HEK293 (cell line): ENCODE measurements around the gene LRRC51.

ENCODE experiments used
- GFI1B ChIP-seq: fragments of 450-650 bp; formaldehyde crosslinking; IDR thresholded peaks from 2 replicates; pipeline ENCODE4 v1.5.1; 2016; ENCODE audit warnings: missing biosample characterization, missing genetic modification characterization
- MYNN ChIP-seq: fragments of 450-650 bp; formaldehyde crosslinking; IDR thresholded peaks from 2 replicates; pipeline ENCODE4 v1.5.1; 2016; ENCODE audit warnings: missing biosample characterization, missing genetic modification characterization, borderline replicate concordance
- OVOL3 ChIP-seq: fragments of 450-650 bp; formaldehyde crosslinking; IDR thresholded peaks from 2 replicates; pipeline ENCODE4 v1.5.1; 2016; ENCODE audit warnings: missing biosample characterization, missing genetic modification characterization
- REPIN1 ChIP-seq: fragments of 450-650 bp; formaldehyde crosslinking; IDR thresholded peaks from 2 replicates; pipeline ENCODE4 v1.5.1; 2017; ENCODE audit warnings: missing biosample characterization, missing genetic modification characterization, low read depth
- SP3 ChIP-seq: fragments of 450-650 bp; formaldehyde crosslinking; IDR thresholded peaks from 2 replicates; pipeline ENCODE4 v1.5.1; 2016; ENCODE audit warnings: missing biosample characterization, missing genetic modification characterization
- ZBTB20 ChIP-seq: fragments of 450-650 bp; formaldehyde crosslinking; IDR thresholded peaks from 2 replicates; pipeline ENCODE4 v1.5.1; 2016; ENCODE audit warnings: missing biosample characterization, missing genetic modification characterization
- ZBTB8A ChIP-seq: fragments of 450-650 bp; formaldehyde crosslinking; IDR thresholded peaks from 2 replicates; pipeline ENCODE4 v1.5.1; 2016; ENCODE audit warnings: missing biosample characterization, missing genetic modification characterization
- ZFP3 ChIP-seq: fragments of 450-650 bp; formaldehyde crosslinking; IDR thresholded peaks from 2 replicates; pipeline ENCODE4 v1.5.1; 2016; ENCODE audit warnings: low read depth, missing biosample characterization, missing genetic modification characterization
- ZFP41 ChIP-seq: fragments of 450-650 bp; formaldehyde crosslinking; IDR thresholded peaks from 2 replicates; pipeline ENCODE4 v1.5.1; 2016; ENCODE audit warnings: missing biosample characterization, missing genetic modification characterization, borderline replicate concordance
- ZNF138 ChIP-seq: fragments of 450-650 bp; formaldehyde crosslinking; IDR thresholded peaks from 2 replicates; pipeline ENCODE4 v1.5.1; 2016; ENCODE audit warnings: missing biosample characterization, missing genetic modification characterization, borderline replicate concordance
- ZNF16 ChIP-seq: fragments of 450-650 bp; formaldehyde crosslinking; IDR thresholded peaks from 2 replicates; pipeline ENCODE4 v1.5.1; 2016; ENCODE audit warnings: low read depth, missing biosample characterization, missing genetic modification characterization
- ZNF223 ChIP-seq: fragments of 450-650 bp; formaldehyde crosslinking; IDR thresholded peaks from 2 replicates; pipeline ENCODE4 v1.5.1; 2016; ENCODE audit warnings: missing biosample characterization, missing genetic modification characterization
- ZNF292 ChIP-seq: fragments of 450-650 bp; formaldehyde crosslinking; IDR thresholded peaks from 2 replicates; pipeline ENCODE4 v1.5.1; 2016; ENCODE audit warnings: low read depth, missing biosample characterization, missing genetic modification characterization, borderline replicate concordance
- ZNF404 ChIP-seq: fragments of 450-650 bp; formaldehyde crosslinking; IDR thresholded peaks from 2 replicates; pipeline ENCODE4 v1.5.1; 2017; ENCODE audit warnings: missing biosample characterization, missing genetic modification characterization
- ZNF423 ChIP-seq: fragments of 450-650 bp; formaldehyde crosslinking; IDR thresholded peaks from 2 replicates; pipeline ENCODE4 v1.5.1; 2016; ENCODE audit warnings: missing biosample characterization, missing genetic modification characterization
- ZNF510 ChIP-seq: fragments of 450-650 bp; formaldehyde crosslinking; IDR thresholded peaks from 2 replicates; pipeline ENCODE4 v1.5.1; 2018; ENCODE audit warnings: mild to moderate bottlenecking, missing genetic modification characterization, missing biosample characterization; ENCODE audit not compliant: insufficient replicate concordance
- ZNF530 ChIP-seq: fragments of 450-650 bp; formaldehyde crosslinking; IDR thresholded peaks from 2 replicates; pipeline ENCODE4 v1.5.1; 2016; ENCODE audit warnings: low read depth, missing biosample characterization, missing genetic modification characterization
- ZNF549 ChIP-seq: fragments of 450-650 bp; IDR thresholded peaks from 2 replicates; pipeline ENCODE4 v1.5.1; 2018; ENCODE audit warnings: missing biosample characterization, missing genetic modification characterization, mild to moderate bottlenecking, inconsistent platforms, moderate library complexity
- ZNF555 ChIP-seq: fragments of 450-650 bp; formaldehyde crosslinking; conservative IDR thresholded peaks from 2 replicates; pipeline ENCODE4 v1.5.1; 2017; ENCODE audit warnings: missing biosample characterization, mild to moderate bottlenecking, missing genetic modification characterization, inconsistent platforms
- ZNF558 ChIP-seq: fragments of 450-650 bp; formaldehyde crosslinking; IDR thresholded peaks from 2 replicates; pipeline ENCODE4 v1.5.1; 2016; ENCODE audit warnings: missing biosample characterization, missing genetic modification characterization
- ZNF629 ChIP-seq: fragments of 450-650 bp; formaldehyde crosslinking; IDR thresholded peaks from 2 replicates; pipeline ENCODE4 v1.5.1; 2017; ENCODE audit warnings: missing biosample characterization, missing genetic modification characterization
- ZNF768 ChIP-seq: fragments of 450-650 bp; formaldehyde crosslinking; IDR thresholded peaks from 2 replicates; pipeline ENCODE4 v1.5.1; 2018; ENCODE audit warnings: missing biosample characterization, mild to moderate bottlenecking, missing genetic modification characterization
- ZSCAN23 ChIP-seq: fragments of 450-650 bp; formaldehyde crosslinking; IDR thresholded peaks from 2 replicates; pipeline ENCODE4 v1.5.1; 2016; ENCODE audit warnings: missing biosample characterization, missing genetic modification characterization
- TF ChIP-seq, protein P1 (sequence below): fragments of 450-650 bp; formaldehyde crosslinking; IDR thresholded peaks from 2 replicates; pipeline ENCODE4 v1.5.1; 2016; ENCODE audit warnings: missing biosample characterization, missing genetic modification characterization, borderline replicate concordance
- TF ChIP-seq, protein P2 (sequence below): fragments of 450-650 bp; formaldehyde crosslinking; IDR thresholded peaks from 2 replicates; pipeline ENCODE4 v1.5.1; 2016; ENCODE audit warnings: missing biosample characterization, missing genetic modification characterization
- TF ChIP-seq, protein P3 (sequence below): fragments of 450-650 bp; formaldehyde crosslinking; IDR thresholded peaks from 2 replicates; pipeline ENCODE4 v1.5.1; 2016; ENCODE audit warnings: missing biosample characterization, missing genetic modification characterization, low read depth
- TF ChIP-seq, protein P4 (sequence below): fragments of 450-650 bp; formaldehyde crosslinking; IDR thresholded peaks from 2 replicates; pipeline ENCODE4 v1.5.1; 2016; ENCODE audit warnings: missing biosample characterization, missing genetic modification characterization
- TF ChIP-seq, protein P5 (sequence below): fragments of 450-650 bp; formaldehyde crosslinking; IDR thresholded peaks from 2 replicates; pipeline ENCODE4 v1.5.1; 2017; ENCODE audit warnings: missing biosample characterization, missing genetic modification characterization

Gene LRRC51

DNA sequence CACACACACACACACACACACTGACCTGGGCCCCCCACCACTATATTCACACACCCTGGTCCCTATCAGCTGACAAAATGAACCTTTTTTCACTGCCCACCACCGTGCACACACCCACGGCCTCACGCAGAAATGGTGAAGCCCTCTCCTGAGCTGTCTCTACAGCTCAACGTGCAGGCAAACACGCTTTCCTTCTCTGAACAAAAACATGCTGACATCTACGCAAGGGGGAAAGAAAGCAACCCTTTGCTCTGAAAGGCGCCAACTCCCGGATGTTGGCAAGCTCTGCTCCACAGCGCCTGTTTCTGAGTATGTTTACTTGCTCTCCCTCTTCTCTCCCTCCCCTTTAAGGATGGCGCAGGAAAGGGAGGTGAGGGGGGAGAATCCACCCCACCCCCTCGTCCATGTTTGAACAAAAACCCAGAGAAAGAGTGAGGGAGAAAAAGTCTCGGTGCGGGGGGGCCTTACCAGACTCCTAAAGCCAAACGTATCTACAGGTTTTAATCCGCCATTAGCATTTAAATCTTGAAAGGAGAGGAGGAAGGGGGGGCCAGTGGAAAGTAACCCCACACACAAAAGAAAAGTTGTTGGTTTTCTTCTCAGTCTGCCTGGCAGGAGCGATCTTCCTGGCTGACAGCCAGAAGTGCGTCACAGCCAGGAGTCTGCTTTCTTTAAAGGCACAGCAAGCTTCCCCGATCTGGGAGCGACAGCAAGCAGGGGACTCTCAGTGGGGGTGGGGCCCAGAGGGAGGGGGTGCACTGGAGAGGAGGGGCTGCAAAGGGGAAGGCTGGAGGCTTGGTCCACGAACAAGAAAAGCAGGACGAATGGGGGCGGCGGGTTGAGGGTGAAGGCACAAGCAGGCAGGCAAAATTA lies 39.9 kb upstream of the LRRC51 start (continued):
- TF ChIP-seq, protein P1, sequence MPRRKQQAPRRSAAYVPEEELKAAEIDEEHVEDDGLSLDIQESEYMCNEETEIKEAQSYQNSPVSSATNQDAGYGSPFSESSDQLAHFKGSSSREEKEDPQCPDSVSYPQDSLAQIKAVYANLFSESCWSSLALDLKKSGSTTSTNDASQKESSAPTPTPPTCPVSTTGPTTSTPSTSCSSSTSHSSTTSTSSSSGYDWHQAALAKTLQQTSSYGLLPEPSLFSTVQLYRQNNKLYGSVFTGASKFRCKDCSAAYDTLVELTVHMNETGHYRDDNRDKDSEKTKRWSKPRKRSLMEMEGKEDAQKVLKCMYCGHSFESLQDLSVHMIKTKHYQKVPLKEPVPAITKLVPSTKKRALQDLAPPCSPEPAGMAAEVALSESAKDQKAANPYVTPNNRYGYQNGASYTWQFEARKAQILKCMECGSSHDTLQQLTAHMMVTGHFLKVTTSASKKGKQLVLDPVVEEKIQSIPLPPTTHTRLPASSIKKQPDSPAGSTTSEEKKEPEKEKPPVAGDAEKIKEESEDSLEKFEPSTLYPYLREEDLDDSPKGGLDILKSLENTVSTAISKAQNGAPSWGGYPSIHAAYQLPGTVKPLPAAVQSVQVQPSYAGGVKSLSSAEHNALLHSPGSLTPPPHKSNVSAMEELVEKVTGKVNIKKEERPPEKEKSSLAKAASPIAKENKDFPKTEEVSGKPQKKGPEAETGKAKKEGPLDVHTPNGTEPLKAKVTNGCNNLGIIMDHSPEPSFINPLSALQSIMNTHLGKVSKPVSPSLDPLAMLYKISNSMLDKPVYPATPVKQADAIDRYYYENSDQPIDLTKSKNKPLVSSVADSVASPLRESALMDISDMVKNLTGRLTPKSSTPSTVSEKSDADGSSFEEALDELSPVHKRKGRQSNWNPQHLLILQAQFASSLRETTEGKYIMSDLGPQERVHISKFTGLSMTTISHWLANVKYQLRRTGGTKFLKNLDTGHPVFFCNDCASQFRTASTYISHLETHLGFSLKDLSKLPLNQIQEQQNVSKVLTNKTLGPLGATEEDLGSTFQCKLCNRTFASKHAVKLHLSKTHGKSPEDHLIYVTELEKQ (tag by site-specific recombination), result 0 out of 2 replicates have a peak, but pooled peaks have one; percentile 9
- TF ChIP-seq ZNF530 (tag by site-specific recombination) (no peak), ZNF549 (tag by site-specific recombination) (no peak), ZNF768 (tag by site-specific recombination) (no peak), OVOL3 (tag by site-specific recombination) (no peak), GFI1B (no peak), REPIN1 (tag by site-specific recombination) (no peak), ZFP3 (no peak), ZNF16 (tag by site-specific recombination) (no peak), ZFP41 (no peak), ZNF404 (no peak), ZBTB8A (tag by site-specific recombination) (0 out of 2 replicates have a peak, but pooled peaks have one; percentile 28), SP3 (tag by site-specific recombination) (0 out of 2 replicates have a peak, but pooled peaks have one; percentile 10), ZNF138 (tag by site-specific recombination) (no peak), ZNF558 (tag by site-specific recombination) (no peak), ZBTB20 (tag by site-specific recombination) (no peak), ZNF555 (no peak), ZNF292 (no peak), ZNF510 (tag by site-specific recombination) (no peak), ZNF223 (tag by site-specific recombination) (peak; percentile 87), ZSCAN23 (tag by site-specific recombination) (no peak), MYNN (no peak), ZNF629 (peak; percentile 43; the same call in 1 of the 2 replicates), ZNF423 (tag by site-specific recombination) (no peak)
- TF ChIP-seq, protein P2, sequence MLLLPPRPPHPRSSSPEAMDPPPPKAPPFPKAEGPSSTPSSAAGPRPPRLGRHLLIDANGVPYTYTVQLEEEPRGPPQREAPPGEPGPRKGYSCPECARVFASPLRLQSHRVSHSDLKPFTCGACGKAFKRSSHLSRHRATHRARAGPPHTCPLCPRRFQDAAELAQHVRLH (tag by site-specific recombination), result no peak
- TF ChIP-seq, protein P3, sequence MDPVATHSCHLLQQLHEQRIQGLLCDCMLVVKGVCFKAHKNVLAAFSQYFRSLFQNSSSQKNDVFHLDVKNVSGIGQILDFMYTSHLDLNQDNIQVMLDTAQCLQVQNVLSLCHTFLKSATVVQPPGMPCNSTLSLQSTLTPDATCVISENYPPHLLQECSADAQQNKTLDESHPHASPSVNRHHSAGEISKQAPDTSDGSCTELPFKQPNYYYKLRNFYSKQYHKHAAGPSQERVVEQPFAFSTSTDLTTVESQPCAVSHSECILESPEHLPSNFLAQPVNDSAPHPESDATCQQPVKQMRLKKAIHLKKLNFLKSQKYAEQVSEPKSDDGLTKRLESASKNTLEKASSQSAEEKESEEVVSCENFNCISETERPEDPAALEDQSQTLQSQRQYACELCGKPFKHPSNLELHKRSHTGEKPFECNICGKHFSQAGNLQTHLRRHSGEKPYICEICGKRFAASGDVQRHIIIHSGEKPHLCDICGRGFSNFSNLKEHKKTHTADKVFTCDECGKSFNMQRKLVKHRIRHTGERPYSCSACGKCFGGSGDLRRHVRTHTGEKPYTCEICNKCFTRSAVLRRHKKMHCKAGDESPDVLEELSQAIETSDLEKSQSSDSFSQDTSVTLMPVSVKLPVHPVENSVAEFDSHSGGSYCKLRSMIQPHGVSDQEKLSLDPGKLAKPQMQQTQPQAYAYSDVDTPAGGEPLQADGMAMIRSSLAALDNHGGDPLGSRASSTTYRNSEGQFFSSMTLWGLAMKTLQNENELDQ (tag by site-specific recombination), result no peak
- TF ChIP-seq, protein P4, sequence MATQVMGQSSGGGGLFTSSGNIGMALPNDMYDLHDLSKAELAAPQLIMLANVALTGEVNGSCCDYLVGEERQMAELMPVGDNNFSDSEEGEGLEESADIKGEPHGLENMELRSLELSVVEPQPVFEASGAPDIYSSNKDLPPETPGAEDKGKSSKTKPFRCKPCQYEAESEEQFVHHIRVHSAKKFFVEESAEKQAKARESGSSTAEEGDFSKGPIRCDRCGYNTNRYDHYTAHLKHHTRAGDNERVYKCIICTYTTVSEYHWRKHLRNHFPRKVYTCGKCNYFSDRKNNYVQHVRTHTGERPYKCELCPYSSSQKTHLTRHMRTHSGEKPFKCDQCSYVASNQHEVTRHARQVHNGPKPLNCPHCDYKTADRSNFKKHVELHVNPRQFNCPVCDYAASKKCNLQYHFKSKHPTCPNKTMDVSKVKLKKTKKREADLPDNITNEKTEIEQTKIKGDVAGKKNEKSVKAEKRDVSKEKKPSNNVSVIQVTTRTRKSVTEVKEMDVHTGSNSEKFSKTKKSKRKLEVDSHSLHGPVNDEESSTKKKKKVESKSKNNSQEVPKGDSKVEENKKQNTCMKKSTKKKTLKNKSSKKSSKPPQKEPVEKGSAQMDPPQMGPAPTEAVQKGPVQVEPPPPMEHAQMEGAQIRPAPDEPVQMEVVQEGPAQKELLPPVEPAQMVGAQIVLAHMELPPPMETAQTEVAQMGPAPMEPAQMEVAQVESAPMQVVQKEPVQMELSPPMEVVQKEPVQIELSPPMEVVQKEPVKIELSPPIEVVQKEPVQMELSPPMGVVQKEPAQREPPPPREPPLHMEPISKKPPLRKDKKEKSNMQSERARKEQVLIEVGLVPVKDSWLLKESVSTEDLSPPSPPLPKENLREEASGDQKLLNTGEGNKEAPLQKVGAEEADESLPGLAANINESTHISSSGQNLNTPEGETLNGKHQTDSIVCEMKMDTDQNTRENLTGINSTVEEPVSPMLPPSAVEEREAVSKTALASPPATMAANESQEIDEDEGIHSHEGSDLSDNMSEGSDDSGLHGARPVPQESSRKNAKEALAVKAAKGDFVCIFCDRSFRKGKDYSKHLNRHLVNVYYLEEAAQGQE, result no peak
- TF ChIP-seq, protein P5, sequence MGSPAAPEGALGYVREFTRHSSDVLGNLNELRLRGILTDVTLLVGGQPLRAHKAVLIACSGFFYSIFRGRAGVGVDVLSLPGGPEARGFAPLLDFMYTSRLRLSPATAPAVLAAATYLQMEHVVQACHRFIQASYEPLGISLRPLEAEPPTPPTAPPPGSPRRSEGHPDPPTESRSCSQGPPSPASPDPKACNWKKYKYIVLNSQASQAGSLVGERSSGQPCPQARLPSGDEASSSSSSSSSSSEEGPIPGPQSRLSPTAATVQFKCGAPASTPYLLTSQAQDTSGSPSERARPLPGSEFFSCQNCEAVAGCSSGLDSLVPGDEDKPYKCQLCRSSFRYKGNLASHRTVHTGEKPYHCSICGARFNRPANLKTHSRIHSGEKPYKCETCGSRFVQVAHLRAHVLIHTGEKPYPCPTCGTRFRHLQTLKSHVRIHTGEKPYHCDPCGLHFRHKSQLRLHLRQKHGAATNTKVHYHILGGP (tag by site-specific recombination), result no peak
